ENCODE measurements around the gene GJD3. TPM values are rescaled to one million over a fixed set of nuclear protein-coding genes. Genes with fewer than 3 reads are reported as not detected.
A peak's percentile ranks its signal among the peaks of the same experiment; 100 is the strongest.

GJD3 gene
- total and polyA plus RNA-seq, 5 donors from 2014 or later = not detected

GRCh38 chr17:40315678-40316570, 48.6 kb downstream of the GJD3 start:
- peak overlapping the region in 3 of 4 donors; percentile 22 to 67 (median 47) for H3K4me3 Mint-ChIP-seq
- ATAC-seq (ENCODE audit: low read depth in 2 of 2) (no peak), DNase-seq (peak in 1 of 3 donors; percentile 49)
- Histone ChIP-seq H3K27ac (ENCODE audit: insufficient read depth, low read length, poor library complexity, severe bottlenecking) (no peak overlapping the region), H3K36me3 (ENCODE audit: control insufficient read depth, insufficient read depth, low read length) (no peaks in the 10 kb centered on the region), H3K27me3 (ENCODE audit: control insufficient read depth, insufficient read depth, low read length) (no peaks in the 10 kb centered on the region), H3K9me3 (ENCODE audit: control insufficient read depth in 2 of 2, low read length in 2 of 2) (no peaks in the 10 kb centered on the region), H3K4me3 (ENCODE audit: low read depth, low read length) (no peak overlapping the region), H3K4me1 (ENCODE audit: control insufficient read depth, insufficient read depth, low read length, poor library complexity, severe bottlenecking) (peaks cover 73% of the 10 kb centered on the region)
- no peaks in the 10 kb centered on the region for H3K36me3 Mint-ChIP-seq
- peak overlapping the region; percentile 31 to 66 (median 56) for H3K27ac Mint-ChIP-seq
- no peaks in the 10 kb centered on the region for H3K27me3 Mint-ChIP-seq
- no peaks in the 10 kb centered on the region for H3K9me3 Mint-ChIP-seq
- H3K4me1 Mint-ChIP-seq = peaks cover 5 to 77% (median 38%) of the 10 kb centered on the region in 4 donors

- H3K9me3 Mint-ChIP-seq = no peaks in the 10 kb centered on the region
- DNase-seq (no peak), ATAC-seq (ENCODE audit: low read depth in 2 of 2) (no peak)
- peaks cover 5 to 70% (median 39%) of the 10 kb centered on the region in 4 donors for H3K4me1 Mint-ChIP-seq
- no peaks in the 10 kb centered on the region for H3K27me3 Mint-ChIP-seq
- Histone ChIP-seq H3K27ac (ENCODE audit: insufficient read depth, low read length, poor library complexity, severe bottlenecking) (no peak overlapping the region), H3K4me1 (ENCODE audit: control insufficient read depth, insufficient read depth, low read length, poor library complexity, severe bottlenecking) (peaks cover 67% of the 10 kb centered on the region), H3K27me3 (ENCODE audit: control insufficient read depth, insufficient read depth, low read length) (no peaks in the 10 kb centered on the region), H3K9me3 (ENCODE audit: control insufficient read depth in 2 of 2, low read length in 2 of 2) (no peaks in the 10 kb centered on the region), H3K36me3 (ENCODE audit: control insufficient read depth, insufficient read depth, low read length) (no peaks in the 10 kb centered on the region), H3K4me3 (ENCODE audit: low read depth, low read length) (no peak overlapping the region)
- H3K4me3 Mint-ChIP-seq = peak overlapping the region in 1 of 4 donors; percentile 47
- no peak overlapping the region for H3K27ac Mint-ChIP-seq
- H3K36me3 Mint-ChIP-seq = no peaks in the 10 kb centered on the region
Observed at GRCh38 chr17:40315206-40315605, 49.3 kb downstream of the GJD3 start.

- ATAC-seq (ENCODE audit: low read depth in 2 of 2) (peak; percentile 66 to 67), DNase-seq (peak; percentile 50 to 93 (median 79))
- Mint-ChIP-seq H3K4me1 (peaks cover 5 to 64% (median 38%) of the 10 kb centered on the region in 4 donors), H3K36me3 (no peaks in the 10 kb centered on the region), H3K27me3 (no peaks in the 10 kb centered on the region), H3K4me3 (peak overlapping the region in 2 of 4 donors; percentile 47 to 61), H3K27ac (peak overlapping the region; percentile 56 to 83 (median 74)), H3K9me3 (no peaks in the 10 kb centered on the region)
- H3K9me3 ChIP-seq (ENCODE audit: control insufficient read depth in 2 of 2, low read length in 2 of 2) = no peaks in the 10 kb centered on the region
- peak overlapping the region; percentile 5 for H3K27ac ChIP-seq (ENCODE audit: insufficient read depth, low read length, poor library complexity, severe bottlenecking)
- no peaks in the 10 kb centered on the region for H3K36me3 ChIP-seq (ENCODE audit: control insufficient read depth, insufficient read depth, low read length)
- peaks cover 67% of the 10 kb centered on the region for H3K4me1 ChIP-seq (ENCODE audit: control insufficient read depth, insufficient read depth, low read length, poor library complexity, severe bottlenecking)
- no peak overlapping the region for H3K4me3 ChIP-seq (ENCODE audit: low read depth, low read length)
- H3K27me3 ChIP-seq (ENCODE audit: control insufficient read depth, insufficient read depth, low read length) = no peaks in the 10 kb centered on the region
Observed at GRCh38 chr17:40314584-40314956, 50.0 kb downstream of the GJD3 start.

GRCh38 chr17:40313668-40314583, 50.6 kb downstream of the GJD3 start:
- ATAC-seq (ENCODE audit: low read depth in 2 of 2) = no peak
- Histone ChIP-seq H3K4me3 (ENCODE audit: low read depth, low read length) (no peak overlapping the region), H3K27ac (ENCODE audit: insufficient read depth, low read length, poor library complexity, severe bottlenecking) (peak overlapping the region; percentile 5), H3K36me3 (ENCODE audit: control insufficient read depth, insufficient read depth, low read length) (no peaks in the 10 kb centered on the region), H3K4me1 (ENCODE audit: control insufficient read depth, insufficient read depth, low read length, poor library complexity, severe bottlenecking) (peaks cover 67% of the 10 kb centered on the region), H3K9me3 (ENCODE audit: control insufficient read depth in 2 of 2, low read length in 2 of 2) (no peaks in the 10 kb centered on the region), H3K27me3 (ENCODE audit: control insufficient read depth, insufficient read depth, low read length) (no peaks in the 10 kb centered on the region)
- no peak for DNase-seq
- no peaks in the 10 kb centered on the region for H3K9me3 Mint-ChIP-seq
- H3K4me1 Mint-ChIP-seq = peaks cover 5 to 57% (median 39%) of the 10 kb centered on the region in 4 donors
- no peaks in the 10 kb centered on the region for H3K36me3 Mint-ChIP-seq
- peak overlapping the region in 2 of 4 donors; percentile 11 to 47 for H3K4me3 Mint-ChIP-seq
- H3K27me3 Mint-ChIP-seq = no peaks in the 10 kb centered on the region
- peak overlapping the region in 2 of 3 donors; percentile 48 to 89 for H3K27ac Mint-ChIP-seq

Other genes starting within 250 kb of the GJD3 start
- 126 TPM for gene MSL1, start 242.8 kb downstream of the GJD3 start, total RNA-seq
- gene MSL1, start 242.8 kb downstream of the GJD3 start, polyA plus RNA-seq = 10 to 100 TPM in 2 of 4 donors, 1 to 10 TPM in 2; 9.3 to 10.5 (median 9.8) TPM
- 165 TPM for gene CASC3, start 224.2 kb downstream of the GJD3 start, total RNA-seq
- 10 to 100 TPM; 42.5 to 46.6 (median 44.2) TPM for gene CASC3, start 224.2 kb downstream of the GJD3 start, polyA plus RNA-seq
- 4.5 TPM for gene RAPGEFL1, start 187.3 kb downstream of the GJD3 start, total RNA-seq
- gene RAPGEFL1, start 187.3 kb downstream of the GJD3 start, polyA plus RNA-seq = under 1 TPM in 1 of 4 donors, not detected in 3; 0.79 TPM
- gene WIPF2, start 145.4 kb downstream of the GJD3 start, total RNA-seq = 40.7 TPM
- 10 to 100 TPM in 1 of 4 donors, 1 to 10 TPM in 3; 8.0 to 12.5 (median 9.5) TPM for gene WIPF2, start 145.4 kb downstream of the GJD3 start, polyA plus RNA-seq
- gene CDC6, start 76.9 kb downstream of the GJD3 start, total RNA-seq = 5.7 TPM
- 1 to 10 TPM in 2 of 4 donors, under 1 TPM in 1, not detected in 1; 0.59 to 1.7 (median 1.1) TPM for gene CDC6, start 76.9 kb downstream of the GJD3 start, polyA plus RNA-seq
- gene RARA, start 55.6 kb downstream of the GJD3 start, total RNA-seq = 126 TPM
- 10 to 100 TPM in 3 of 4 donors, 1 to 10 TPM in 1; 7.3 to 14.5 (median 12.6) TPM for gene RARA, start 55.6 kb downstream of the GJD3 start, polyA plus RNA-seq
- 13.2 TPM for gene TOP2A, start 53.2 kb upstream of the GJD3 start, total RNA-seq
- 1 to 10 TPM; 2.1 to 8.1 (median 2.6) TPM for gene TOP2A, start 53.2 kb upstream of the GJD3 start, polyA plus RNA-seq
- gene IGFBP4, start 78.7 kb upstream of the GJD3 start, total RNA-seq = 3.7 TPM
- gene IGFBP4, start 78.7 kb upstream of the GJD3 start, polyA plus RNA-seq = 1 to 10 TPM in 3 of 4 donors, under 1 TPM in 1; 0.63 to 1.3 (median 1.2) TPM
- gene TNS4, start 136.9 kb upstream of the GJD3 start, total RNA-seq = 1.1 TPM
- gene TNS4, start 136.9 kb upstream of the GJD3 start, polyA plus RNA-seq = under 1 TPM in 1 of 4 donors, not detected in 3; 0.16 TPM
- 192 TPM for gene CCR7, start 200.7 kb upstream of the GJD3 start, total RNA-seq
- 100 to 1,000 TPM; 351 to 828 (median 609) TPM for gene CCR7, start 200.7 kb upstream of the GJD3 start, polyA plus RNA-seq